Spinal cord (tissue), 10 donors: ENCODE measurements around the gene IQSEC2. TPM values are rescaled to one million over a fixed set of nuclear protein-coding genes. Genes with fewer than 3 reads are reported as not detected.
A peak's percentile ranks its signal among the peaks of the same experiment; 100 is the strongest.

Experiments
- DNase-seq, 6 donors: peaks; one replicate each; pipeline versions ENCODE4 v3.0.0 to v3.0.0-alpha.2; 2013 to 2015; ENCODE audit warnings: low spot score in 6 of 6, low read depth in 4 of 6
- H3K27ac ChIP-seq: one replicate; pipeline ENCODE4 v1.5.1; 2013; ENCODE audit warnings: low read depth, low read length, control low read depth
- H3K27me3 ChIP-seq: one replicate; pipeline ENCODE4 v1.6.1; 2013; ENCODE audit warnings: low read length; ENCODE audit not compliant: control insufficient read depth, insufficient read depth
- H3K36me3 ChIP-seq: one replicate; pipeline ENCODE4 v1.6.1; 2013; ENCODE audit warnings: low read length; ENCODE audit not compliant: control insufficient read depth, insufficient read depth
- H3K4me1 ChIP-seq: one replicate; pipeline ENCODE4 v1.6.1; 2013; ENCODE audit warnings: low read length; ENCODE audit not compliant: control insufficient read depth, insufficient read depth
- H3K4me3 ChIP-seq: one replicate; pipeline ENCODE4 v1.5.1; 2013; ENCODE audit warnings: low read depth, low read length, control low read depth
- H3K9me3 ChIP-seq: one replicate; pipeline ENCODE4 v1.6.1; 2013; ENCODE audit warnings: low read length; ENCODE audit not compliant: control insufficient read depth, insufficient read depth
- WGBS: methylation state at CpG from one replicate; pipeline ENCODE4 v1.1.5; 2013; ENCODE audit warnings: missing lambda C conversion rate; ENCODE audit not compliant: insufficient coverage; 5-methylcytosine and 5-hydroxymethylcytosine counted together
- polyA plus RNA-seq, 2 donors: library from polyadenylated mRNA; unstranded; fragments of 120-200 nt; gene quantifications; one replicate each; pipeline ENCODE4 v1.2.1, GENCODE V29; 2013; ENCODE audit not compliant: insufficient read length in 2 of 2
- total RNA-seq, 2 donors: library from RNA; depleted of rRNA in 1 of 2; stranded (reverse); fragments of 120-200 nt in 1 of 2; fragments of >200 nt in 1 of 2; gene quantifications; one replicate each; pipeline versions ENCODE4 v1.2.3 to v1.2.4, GENCODE V29; 2013 to 2014
- donor health status: healthy.

The IQSEC2 gene
- total and polyA plus RNA-seq, 4 donors = 11.8 to 47.8 (median 28.8) TPM

DNA sequence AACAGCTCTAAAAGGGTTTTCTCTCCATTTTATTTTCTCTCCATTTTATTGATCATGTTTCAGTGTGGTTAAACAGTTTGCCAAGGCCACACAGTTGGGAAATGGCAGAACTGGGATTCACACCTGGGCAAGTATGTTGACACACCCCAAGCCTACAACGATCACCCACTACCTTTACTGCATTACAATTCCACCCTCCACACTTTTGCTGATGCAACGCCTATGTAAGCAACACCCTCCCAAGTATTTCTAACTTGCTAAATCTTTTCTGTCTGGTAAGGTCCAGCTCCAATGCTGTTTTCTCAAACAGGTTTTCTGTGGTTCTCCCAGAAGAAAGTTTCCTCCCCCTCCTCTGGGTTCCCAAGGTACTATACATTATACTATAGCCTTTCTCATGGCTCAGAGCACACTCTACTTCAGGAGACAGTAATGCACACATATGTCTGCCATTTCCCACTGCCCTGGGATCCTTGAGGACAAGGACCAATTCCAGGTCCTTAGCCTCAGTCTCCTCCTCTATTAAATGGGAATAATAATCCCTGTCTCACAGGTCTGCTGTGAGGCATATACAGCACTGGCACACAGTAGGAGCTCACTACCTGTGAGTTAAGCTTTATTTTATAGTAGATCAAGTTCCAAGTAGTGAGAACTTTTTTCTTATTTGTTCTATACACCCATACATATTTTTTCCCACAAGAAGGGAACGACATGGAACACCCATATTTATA is 27.9 kb downstream of the IQSEC2 start:
- H3K27me3 ChIP-seq = peaks cover 35% of the 10 kb centered on the region
- no peaks in the 10 kb centered on the region for H3K9me3 ChIP-seq
- peaks cover 16% of the 10 kb centered on the region for H3K4me1 ChIP-seq
- peaks cover 21% of the 10 kb centered on the region for H3K36me3 ChIP-seq
- WGBS = 80% methylated on average over 3 of the region's 3 CpGs
- DNase-seq = no peak
- no peak overlapping the region for H3K27ac ChIP-seq
- H3K4me3 ChIP-seq = no peak overlapping the region

DNA sequence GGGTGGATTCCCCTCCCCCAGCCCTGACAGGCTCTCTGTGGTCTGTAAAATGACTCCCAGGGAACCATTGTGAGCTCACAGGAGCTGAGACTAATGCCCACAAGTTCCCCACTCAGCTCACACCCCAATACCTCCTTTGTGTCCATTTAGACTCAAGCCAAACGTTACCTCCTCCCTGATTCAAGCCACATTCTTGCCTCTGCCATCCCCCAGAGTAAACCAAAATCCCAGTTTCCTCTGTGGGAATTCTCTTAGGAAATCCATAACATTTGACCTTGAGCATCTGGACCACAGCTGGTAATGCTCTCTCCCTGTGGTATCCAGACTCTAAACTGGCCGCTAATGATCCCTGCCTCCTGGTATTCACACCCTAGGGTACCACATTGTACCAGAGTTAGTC is 30.1 kb downstream of the IQSEC2 start:
- Histone ChIP-seq H3K9me3 (no peaks in the 10 kb centered on the region), H3K27me3 (peaks cover 35% of the 10 kb centered on the region), H3K4me3 (no peak overlapping the region), H3K36me3 (peaks cover 29% of the 10 kb centered on the region), H3K27ac (no peak overlapping the region), H3K4me1 (peaks cover 5% of the 10 kb centered on the region)
- DNase-seq = no peak
- 16% methylated on average over 2 of the region's 2 CpGs for WGBS

DNA sequence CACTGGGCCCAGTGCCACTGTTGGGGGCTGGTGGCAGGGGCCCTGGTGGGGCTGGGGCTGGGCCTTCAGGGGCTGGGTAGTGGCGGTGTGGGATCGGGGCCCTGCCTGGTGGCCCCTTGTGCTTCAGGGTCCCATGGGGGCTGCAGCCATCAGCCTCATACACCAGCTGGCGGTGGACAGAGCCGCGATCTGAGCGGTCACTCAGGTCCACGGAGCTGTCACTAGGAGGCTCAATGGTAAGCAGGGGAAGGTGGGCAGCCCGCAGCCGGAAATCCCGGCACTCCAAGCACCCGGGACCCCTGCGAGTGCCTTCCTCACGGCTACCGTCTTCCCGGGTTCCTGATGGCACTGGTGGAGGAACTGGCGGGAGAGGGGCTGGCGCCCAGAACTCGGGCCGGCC is 30.8 kb downstream of the IQSEC2 start:
- no peak for DNase-seq
- Histone ChIP-seq H3K4me1 (no peaks in the 10 kb centered on the region), H3K4me3 (no peak overlapping the region), H3K27ac (no peak overlapping the region), H3K27me3 (peaks cover 33% of the 10 kb centered on the region), H3K9me3 (no peaks in the 10 kb centered on the region), H3K36me3 (peaks cover 28% of the 10 kb centered on the region)
- WGBS = 92% methylated on average over 8 of the region's 19 CpGs

DNA sequence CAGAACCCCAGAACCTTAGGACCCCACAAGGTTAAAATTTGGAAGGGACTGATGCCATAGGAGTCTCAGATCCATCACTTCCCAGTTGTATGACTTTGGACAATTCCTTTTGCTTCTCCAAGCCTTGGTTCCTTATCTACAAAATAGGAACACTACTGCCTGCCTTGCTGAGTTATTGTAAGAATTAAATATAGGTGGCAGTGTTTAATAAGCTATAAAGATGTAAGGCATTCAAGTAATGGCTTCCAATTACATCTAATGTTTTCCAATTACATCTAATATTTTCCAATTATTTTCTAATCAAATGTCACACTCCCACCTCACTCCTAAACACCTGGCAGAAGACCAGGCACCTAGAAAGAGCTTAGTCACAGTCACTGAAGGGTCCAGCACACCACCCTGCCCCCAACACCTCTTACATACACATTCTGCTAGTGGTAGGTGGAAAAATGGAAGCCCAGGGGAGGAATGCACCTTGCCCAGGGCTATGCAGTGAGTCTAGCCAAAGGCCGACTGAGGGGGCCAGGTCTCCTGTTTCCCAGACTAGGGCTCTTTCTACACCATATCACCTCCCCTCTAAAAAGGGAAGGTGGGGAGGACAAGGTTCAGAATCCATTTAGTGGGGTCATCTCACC is 31.9 kb downstream of the IQSEC2 start:
- peaks cover 31% of the 10 kb centered on the region for H3K27me3 ChIP-seq
- peaks cover 25% of the 10 kb centered on the region for H3K36me3 ChIP-seq
- peak in 1 of 6 donors; percentile 8 for DNase-seq
- WGBS = no CpG with 5 or more reads among the region's 1 CpG
- H3K27ac ChIP-seq = no peak overlapping the region
- H3K4me3 ChIP-seq = no peak overlapping the region
- no peaks in the 10 kb centered on the region for H3K9me3 ChIP-seq
- H3K4me1 ChIP-seq = no peaks in the 10 kb centered on the region

DNA sequence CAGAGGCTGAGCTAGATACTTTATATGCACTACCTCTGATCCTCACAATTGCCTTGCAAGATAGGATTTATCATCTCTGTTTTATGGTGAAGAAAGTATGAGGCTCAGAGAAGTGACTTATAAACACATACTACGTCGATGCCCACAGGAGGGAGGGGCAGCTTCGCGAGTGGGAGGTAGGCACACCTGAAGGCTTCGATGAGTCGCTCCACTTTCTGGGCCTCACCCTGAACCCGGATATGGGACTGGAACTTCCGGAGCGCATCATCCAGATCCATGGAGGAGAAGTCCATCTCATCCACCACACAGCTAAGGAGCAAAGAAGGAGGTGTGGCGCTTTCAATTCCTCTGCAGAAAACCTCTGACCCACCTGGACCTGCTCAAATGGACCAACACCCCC is 33.5 kb downstream of the IQSEC2 start:
- peaks cover 32% of the 10 kb centered on the region for H3K27me3 ChIP-seq

DNA sequence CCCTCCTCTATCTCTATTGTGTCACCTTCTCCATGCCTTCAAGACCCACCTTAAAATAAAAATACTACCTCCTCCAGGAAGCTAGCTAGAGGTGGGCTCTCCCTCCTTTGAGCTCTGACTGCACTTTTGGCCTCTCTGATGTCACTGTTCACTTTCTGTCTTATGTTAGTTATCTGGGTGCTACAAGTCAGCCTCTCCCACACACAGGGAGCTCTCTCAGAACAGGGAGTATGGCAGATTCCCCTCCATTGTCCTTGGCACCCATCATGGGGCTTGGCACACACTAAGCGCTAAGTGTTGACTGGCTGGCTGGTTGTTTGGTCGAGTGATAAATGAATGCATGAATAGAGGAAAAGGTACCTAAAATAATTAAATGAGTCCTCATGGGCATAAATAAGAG is 35.2 kb downstream of the IQSEC2 start:
- DNase-seq = no peak
- Histone ChIP-seq H3K4me3 (no peak overlapping the region), H3K9me3 (no peaks in the 10 kb centered on the region), H3K27me3 (peaks cover 33% of the 10 kb centered on the region), H3K27ac (no peak overlapping the region), H3K4me1 (no peaks in the 10 kb centered on the region), H3K36me3 (peaks cover 42% of the 10 kb centered on the region)
- 87% methylated on average over 2 of the region's 2 CpGs for WGBS

More for the DNA sequence above, 33.5 kb downstream of the IQSEC2 start:
- no peak overlapping the region for H3K27ac ChIP-seq
- H3K36me3 ChIP-seq = peaks cover 28% of the 10 kb centered on the region
- no peak for DNase-seq
- WGBS = 90% methylated on average over 9 of the region's 10 CpGs
- no peak overlapping the region for H3K4me3 ChIP-seq
- H3K4me1 ChIP-seq = no peaks in the 10 kb centered on the region
- H3K9me3 ChIP-seq = no peaks in the 10 kb centered on the region

DNA sequence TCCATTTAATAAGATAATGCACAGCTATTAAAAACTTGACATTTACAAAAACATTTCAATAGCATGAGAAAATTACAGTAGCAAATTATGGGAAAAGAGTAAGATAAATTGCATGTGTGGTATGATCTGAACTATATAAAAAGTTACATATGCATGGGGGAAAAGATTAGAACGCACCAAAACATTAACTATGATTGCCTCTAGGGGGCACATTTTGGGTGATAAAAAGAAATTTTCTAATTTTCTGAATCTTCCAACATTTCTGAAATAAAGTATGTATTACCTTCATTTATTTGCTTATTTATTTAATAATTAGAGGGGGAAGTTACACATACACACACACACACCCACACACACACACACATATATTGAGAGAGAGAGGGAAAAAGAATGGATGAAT is 36.8 kb downstream of the IQSEC2 start:
- no peaks in the 10 kb centered on the region for H3K4me1 ChIP-seq
- DNase-seq = no peak
- H3K27ac ChIP-seq = no peak overlapping the region
- WGBS = no CpG with 5 or more reads among the region's 1 CpG
- H3K36me3 ChIP-seq = peaks cover 39% of the 10 kb centered on the region
- H3K4me3 ChIP-seq = no peak overlapping the region
- H3K27me3 ChIP-seq = peaks cover 35% of the 10 kb centered on the region
- H3K9me3 ChIP-seq = no peaks in the 10 kb centered on the region

DNA sequence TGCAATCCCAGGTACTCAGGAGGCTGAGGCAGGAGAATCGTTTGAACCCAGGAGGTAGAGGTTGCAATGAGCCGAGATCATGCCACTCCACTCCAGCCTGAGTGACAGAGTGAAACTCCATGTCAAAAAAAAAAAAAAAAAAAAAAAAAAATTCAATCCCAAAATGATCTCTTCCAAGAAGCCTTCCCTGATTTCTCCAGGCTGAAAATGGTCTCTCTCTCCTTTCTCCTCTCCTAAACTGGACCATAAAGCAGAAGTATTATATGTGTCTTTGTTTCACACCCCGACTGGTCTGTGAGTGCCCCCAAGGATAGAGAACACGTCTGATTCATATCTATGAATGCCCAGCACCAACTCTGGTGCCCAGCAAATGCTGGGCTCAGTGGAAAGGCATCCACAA is 39.1 kb downstream of the IQSEC2 start:
- no peak overlapping the region for H3K4me3 ChIP-seq
- H3K27ac ChIP-seq = no peak overlapping the region
- no peak for DNase-seq
- peaks cover 41% of the 10 kb centered on the region for H3K36me3 ChIP-seq
- WGBS = 70% methylated on average over 2 of the region's 4 CpGs
- no peaks in the 10 kb centered on the region for H3K4me1 ChIP-seq
- peaks cover 37% of the 10 kb centered on the region for H3K27me3 ChIP-seq
- H3K9me3 ChIP-seq = no peaks in the 10 kb centered on the region

DNA sequence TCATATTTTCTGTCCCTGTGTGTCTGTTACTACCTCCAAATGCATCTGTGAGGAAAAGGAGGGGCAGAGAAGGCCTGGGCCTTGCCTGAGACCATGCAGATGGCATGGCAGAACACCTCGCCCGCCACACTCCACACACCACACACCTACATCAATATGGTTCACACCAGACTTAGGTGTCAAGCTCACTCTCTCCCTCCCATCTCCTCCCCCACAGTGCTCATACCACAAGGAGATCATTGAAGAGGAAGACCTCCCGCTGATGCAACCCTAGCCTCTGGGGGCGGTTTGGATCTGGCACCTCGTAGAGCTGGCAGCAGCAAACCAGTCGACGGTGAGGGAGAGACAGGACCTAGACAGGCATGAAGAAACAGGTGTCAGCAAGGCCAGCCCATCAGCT is 39.8 kb downstream of the IQSEC2 start:
- DNase-seq = no peak
- 85% methylated on average over 5 of the region's 7 CpGs for WGBS
- H3K9me3 ChIP-seq = no peaks in the 10 kb centered on the region
- H3K4me3 ChIP-seq = no peak overlapping the region
- peaks cover 40% of the 10 kb centered on the region for H3K36me3 ChIP-seq
- H3K27ac ChIP-seq = no peak overlapping the region
- no peaks in the 10 kb centered on the region for H3K4me1 ChIP-seq
- H3K27me3 ChIP-seq = peaks cover 31% of the 10 kb centered on the region

DNA sequence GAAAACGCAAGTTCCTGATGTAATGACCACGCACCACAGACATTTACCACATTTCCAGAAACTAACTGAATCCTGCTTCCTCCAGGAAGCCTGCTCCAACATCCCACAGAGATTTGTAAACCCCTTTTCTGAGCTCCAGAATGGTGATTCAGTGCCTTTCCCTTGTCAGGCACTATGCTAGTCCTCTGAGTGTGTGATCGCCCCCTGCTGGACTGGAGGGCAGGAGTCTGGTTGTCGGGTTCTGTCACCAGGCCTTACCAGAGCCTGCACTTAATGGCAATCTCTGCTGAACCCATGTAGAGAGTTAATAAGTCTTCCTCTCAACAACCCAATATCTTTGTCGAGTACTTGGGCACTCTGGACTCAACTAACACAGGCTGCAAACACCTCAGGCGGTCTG is 41.9 kb downstream of the IQSEC2 start:
- Histone ChIP-seq H3K9me3 (no peaks in the 10 kb centered on the region), H3K27me3 (peaks cover 35% of the 10 kb centered on the region), H3K27ac (no peak overlapping the region), H3K36me3 (peaks cover 58% of the 10 kb centered on the region), H3K4me1 (no peaks in the 10 kb centered on the region), H3K4me3 (no peak overlapping the region)
- no peak for DNase-seq
- WGBS = 69% methylated on average over 6 of the region's 6 CpGs
